MM.1S (cell line): Measurements from ENCODE around the gene CROCC2.

Experiments
- EZH2 ChIP-seq: fragments of 300-600 bp; sonication (generic); optimal IDR thresholded peaks from 2 replicates; pipeline ENCODE3; 2017; ENCODE audit warnings: low read depth, mild to moderate bottlenecking, antibody characterized with exemption, low read length, mixed read lengths
- TF ChIP-seq, protein P1 (sequence below): fragments of 300-600 bp; sonication (generic); IDR thresholded peaks from 2 replicates; pipeline ENCODE4 v1.5.1; 2016; ENCODE audit warnings: antibody characterized with exemption, low read length, mixed read lengths

DNA sequence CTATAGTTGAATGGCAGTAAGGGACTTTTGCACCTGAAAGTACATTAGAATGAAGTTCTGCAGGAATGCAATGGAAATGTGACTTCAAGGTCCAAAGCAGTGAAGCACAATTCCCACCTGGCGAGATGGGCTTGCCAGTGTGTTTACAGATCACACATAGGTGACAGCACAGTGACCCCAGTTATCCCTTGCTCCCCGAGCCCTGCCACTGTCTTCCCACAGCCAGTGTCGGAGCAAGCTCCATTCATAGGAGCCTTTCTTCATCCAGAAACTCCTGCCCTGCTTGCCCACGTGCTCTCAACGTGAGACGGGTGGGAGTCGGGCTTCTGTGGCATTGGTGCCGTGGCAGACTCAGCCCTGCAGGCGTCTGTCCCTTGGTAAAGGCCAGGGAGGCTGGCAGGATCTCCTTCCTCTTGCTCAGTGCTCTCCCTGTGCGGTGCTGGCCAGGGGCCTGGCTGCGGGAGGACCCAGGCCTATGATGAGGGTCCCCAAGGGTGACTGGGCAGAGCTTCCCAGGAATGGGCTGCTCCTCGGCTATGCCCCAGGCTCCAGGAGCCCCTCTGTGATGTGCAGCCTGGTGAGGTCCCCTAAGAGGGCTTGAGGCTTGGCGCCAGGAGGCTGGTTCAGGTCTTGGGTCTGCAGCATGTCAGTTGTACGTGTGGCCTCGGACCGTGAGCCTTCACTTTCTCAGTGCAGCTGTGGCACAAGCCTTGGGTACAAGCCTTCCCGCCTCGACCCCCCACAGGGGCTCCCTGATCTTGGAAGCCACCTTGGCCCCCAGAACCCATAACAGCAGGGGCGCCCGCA is 132.4 kb downstream of the CROCC2 start:
- TF ChIP-seq, protein P1, sequence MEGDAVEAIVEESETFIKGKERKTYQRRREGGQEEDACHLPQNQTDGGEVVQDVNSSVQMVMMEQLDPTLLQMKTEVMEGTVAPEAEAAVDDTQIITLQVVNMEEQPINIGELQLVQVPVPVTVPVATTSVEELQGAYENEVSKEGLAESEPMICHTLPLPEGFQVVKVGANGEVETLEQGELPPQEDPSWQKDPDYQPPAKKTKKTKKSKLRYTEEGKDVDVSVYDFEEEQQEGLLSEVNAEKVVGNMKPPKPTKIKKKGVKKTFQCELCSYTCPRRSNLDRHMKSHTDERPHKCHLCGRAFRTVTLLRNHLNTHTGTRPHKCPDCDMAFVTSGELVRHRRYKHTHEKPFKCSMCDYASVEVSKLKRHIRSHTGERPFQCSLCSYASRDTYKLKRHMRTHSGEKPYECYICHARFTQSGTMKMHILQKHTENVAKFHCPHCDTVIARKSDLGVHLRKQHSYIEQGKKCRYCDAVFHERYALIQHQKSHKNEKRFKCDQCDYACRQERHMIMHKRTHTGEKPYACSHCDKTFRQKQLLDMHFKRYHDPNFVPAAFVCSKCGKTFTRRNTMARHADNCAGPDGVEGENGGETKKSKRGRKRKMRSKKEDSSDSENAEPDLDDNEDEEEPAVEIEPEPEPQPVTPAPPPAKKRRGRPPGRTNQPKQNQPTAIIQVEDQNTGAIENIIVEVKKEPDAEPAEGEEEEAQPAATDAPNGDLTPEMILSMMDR = no peak
- no peak for TF ChIP-seq EZH2
